ENCODE data around the gene AKT1.
A peak's percentile ranks its signal among the peaks of the same experiment; 100 is the strongest.

Gene AKT1

GRCh38 chr14:104758981-104759969, 36.3 kb downstream of the AKT1 start:
- no peak overlapping the region for H3K4me3 ChIP-seq (ENCODE audit: low read depth, low read length)
- peak; percentile 95 to 96 for DNase-seq
- no peaks in the 10 kb centered on the region for H3K27me3 ChIP-seq (ENCODE audit: insufficient read depth, low read length)
- H3K18ac ChIP-seq (ENCODE audit: low read length): no peak overlapping the region
- peaks cover 4 to 5% of the 10 kb centered on the region in 2 experiments for H3K4me1 ChIP-seq (ENCODE audit: control insufficient read depth in 1 of 2, insufficient read depth in 2 of 2, low read length in 2 of 2)
- no peak overlapping the region for H3K9ac ChIP-seq (ENCODE audit: low read length)
- no peak overlapping the region for H2BK5ac ChIP-seq (ENCODE audit: low read depth, low read length, poor library complexity)
- H4K8ac ChIP-seq (ENCODE audit: low read depth, low read length): no peak overlapping the region
- H3K9me3 ChIP-seq (ENCODE audit: insufficient read depth, low read depth, low read length): no peaks in the 10 kb centered on the region
- no peaks in the 10 kb centered on the region for H3K79me1 ChIP-seq (ENCODE audit: low read length)
- H3K79me2 ChIP-seq (ENCODE audit: control insufficient read depth, insufficient read depth, low read length, poor library complexity): peaks cover 1% of the 10 kb centered on the region
- no peak overlapping the region for H4K12ac ChIP-seq (ENCODE audit: low read depth, low read length)
- H3K36me3 ChIP-seq (ENCODE audit: control insufficient read depth in 1 of 2, insufficient read depth in 2 of 2, low read length in 2 of 2): peaks cover 54 to 56% of the 10 kb centered on the region in 2 experiments
- no CpG with 5 or more reads among the region's 30 CpGs for WGBS (ENCODE audit: extremely low coverage, insufficient coverage, insufficient read length)
- H2BK12ac ChIP-seq (ENCODE audit: low read length): no peak overlapping the region
- H3K23ac ChIP-seq (ENCODE audit: low read length): no peak overlapping the region
- no peak overlapping the region for H4K91ac ChIP-seq (ENCODE audit: low read depth, low read length)
- H3K27ac ChIP-seq (ENCODE audit: low read depth, low read length): no peak overlapping the region
- no peak overlapping the region for H2BK120ac ChIP-seq (ENCODE audit: insufficient read depth, low read length, poor library complexity)
- H3K14ac ChIP-seq (ENCODE audit: low read length): no peak overlapping the region
- H3K4me2 ChIP-seq (ENCODE audit: low read length): no peak overlapping the region
- H2AK5ac ChIP-seq (ENCODE audit: low read length): no peak overlapping the region
- no peak overlapping the region for H3K4ac ChIP-seq (ENCODE audit: low read depth, low read length)
- H2AFZ ChIP-seq (ENCODE audit: insufficient read depth, low read length, poor library complexity): no peak overlapping the region

DNA sequence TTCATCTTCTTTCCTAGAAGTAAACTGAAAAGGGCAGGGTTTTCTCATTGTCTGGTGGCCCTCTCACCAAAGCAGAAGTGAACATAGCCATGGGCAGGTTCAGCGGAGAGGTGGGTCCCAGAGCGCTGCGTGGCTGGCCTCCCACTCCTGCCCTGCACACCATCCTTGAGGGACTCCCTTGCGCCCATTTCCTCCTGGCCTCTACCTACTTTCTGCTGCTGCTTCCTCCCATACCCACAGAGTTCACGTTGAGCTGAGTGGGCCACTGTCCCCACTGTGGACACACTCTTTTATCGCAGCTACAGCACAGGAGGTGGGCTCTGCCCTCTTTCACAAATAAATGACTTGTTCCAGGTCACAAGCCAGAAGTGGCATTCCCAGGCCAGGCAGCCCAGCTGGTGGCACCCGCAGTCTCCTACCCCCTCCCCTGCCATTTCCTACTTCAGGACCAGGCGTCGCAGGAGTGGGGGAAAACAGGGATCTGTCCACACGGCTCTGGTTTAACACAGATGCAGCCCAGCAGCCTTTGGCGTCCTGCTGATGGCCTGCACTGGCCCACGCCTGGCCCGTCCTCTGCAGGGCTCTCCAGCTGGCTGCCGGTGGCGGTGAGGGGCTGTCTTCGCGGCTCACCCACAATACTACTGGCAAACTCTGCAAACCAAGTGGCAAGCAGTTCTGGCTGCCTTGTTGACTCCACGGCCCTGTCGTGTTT, 37.7 kb downstream of the AKT1 start:
- WGBS (ENCODE audit: extremely low coverage, insufficient coverage, insufficient read length): no CpG with 5 or more reads among the region's 19 CpGs
- Histone ChIP-seq H2BK120ac (ENCODE audit: insufficient read depth, low read length, poor library complexity) (no peak overlapping the region), H3K4me1 (ENCODE audit: control insufficient read depth in 1 of 2, insufficient read depth in 2 of 2, low read length in 2 of 2) (peaks cover 11 to 13% of the 10 kb centered on the region in 2 experiments)

DNA sequence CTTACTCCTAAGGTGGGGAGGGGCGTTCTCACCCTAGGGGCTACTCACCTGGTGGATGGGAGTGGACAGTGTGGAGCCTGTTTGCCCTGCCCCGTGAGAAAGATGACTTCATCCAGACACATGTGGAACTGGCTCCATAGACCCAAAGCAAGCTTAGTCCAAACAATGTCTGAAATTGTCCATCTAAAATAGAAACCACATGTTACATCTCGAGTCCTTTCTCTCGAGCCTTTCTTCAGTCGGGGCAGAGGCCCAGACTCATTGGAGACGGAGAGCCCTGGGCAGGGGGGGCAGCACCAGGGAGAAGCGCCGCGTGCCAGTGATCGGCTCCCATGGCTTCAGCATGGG, 38.3 kb downstream of the AKT1 start:
- H2AFZ ChIP-seq (ENCODE audit: insufficient read depth, low read length, poor library complexity): no peak overlapping the region
- no peaks in the 10 kb centered on the region for H3K27me3 ChIP-seq (ENCODE audit: insufficient read depth, low read length)
- no peak overlapping the region for H4K8ac ChIP-seq (ENCODE audit: low read depth, low read length)
- no peak overlapping the region for H2BK12ac ChIP-seq (ENCODE audit: low read length)
- no peak overlapping the region for H2BK120ac ChIP-seq (ENCODE audit: insufficient read depth, low read length, poor library complexity)
- no peak overlapping the region for H3K14ac ChIP-seq (ENCODE audit: low read length)
- H4K12ac ChIP-seq (ENCODE audit: low read depth, low read length): no peak overlapping the region
- no peak overlapping the region for H3K18ac ChIP-seq (ENCODE audit: low read length)
- H3K36me3 ChIP-seq (ENCODE audit: control insufficient read depth in 1 of 2, insufficient read depth in 2 of 2, low read length in 2 of 2): peaks cover 52 to 56% of the 10 kb centered on the region in 2 experiments
- no peak overlapping the region for H3K4me2 ChIP-seq (ENCODE audit: low read length)
- H3K9ac ChIP-seq (ENCODE audit: low read length): no peak overlapping the region
- WGBS (ENCODE audit: extremely low coverage, insufficient coverage, insufficient read length): no CpG with 5 or more reads among the region's 10 CpGs
- H3K4ac ChIP-seq (ENCODE audit: low read depth, low read length): no peak overlapping the region
- no peak overlapping the region for H3K23ac ChIP-seq (ENCODE audit: low read length)
- peaks cover 3% of the 10 kb centered on the region for H3K9me3 ChIP-seq (ENCODE audit: insufficient read depth, low read depth, low read length)
- H2BK5ac ChIP-seq (ENCODE audit: low read depth, low read length, poor library complexity): no peak overlapping the region
- no peak overlapping the region for H4K91ac ChIP-seq (ENCODE audit: low read depth, low read length)
- peaks cover 6% of the 10 kb centered on the region for H3K79me1 ChIP-seq (ENCODE audit: low read length)
- H2AK5ac ChIP-seq (ENCODE audit: low read length): no peak overlapping the region
- no peak for DNase-seq
- no peak overlapping the region for H3K4me3 ChIP-seq (ENCODE audit: low read depth, low read length)
- peaks cover 13% of the 10 kb centered on the region for H3K79me2 ChIP-seq (ENCODE audit: control insufficient read depth, insufficient read depth, low read length, poor library complexity)
- peaks cover 11 to 14% of the 10 kb centered on the region in 2 experiments for H3K4me1 ChIP-seq (ENCODE audit: control insufficient read depth in 1 of 2, insufficient read depth in 2 of 2, low read length in 2 of 2)
- H3K27ac ChIP-seq (ENCODE audit: low read depth, low read length): no peak overlapping the region

More for the DNA sequence above, 37.7 kb downstream of the AKT1 start:
- no peak for DNase-seq
- Histone ChIP-seq H2BK5ac (ENCODE audit: low read depth, low read length, poor library complexity) (no peak overlapping the region), H3K23ac (ENCODE audit: low read length) (no peak overlapping the region), H3K27ac (ENCODE audit: low read depth, low read length) (no peak overlapping the region), H3K79me2 (ENCODE audit: control insufficient read depth, insufficient read depth, low read length, poor library complexity) (peaks cover 13% of the 10 kb centered on the region), H3K4ac (ENCODE audit: low read depth, low read length) (no peak overlapping the region), H3K4me3 (ENCODE audit: low read depth, low read length) (no peak overlapping the region), H2AFZ (ENCODE audit: insufficient read depth, low read length, poor library complexity) (no peak overlapping the region), H3K9ac (ENCODE audit: low read length) (no peak overlapping the region), H2BK12ac (ENCODE audit: low read length) (no peak overlapping the region), H3K14ac (ENCODE audit: low read length) (no peak overlapping the region), H3K18ac (ENCODE audit: low read length) (no peak overlapping the region), H3K9me3 (ENCODE audit: insufficient read depth, low read depth, low read length) (peaks cover 1% of the 10 kb centered on the region), H4K8ac (ENCODE audit: low read depth, low read length) (no peak overlapping the region), H4K91ac (ENCODE audit: low read depth, low read length) (no peak overlapping the region), H3K4me2 (ENCODE audit: low read length) (no peak overlapping the region), H3K36me3 (ENCODE audit: control insufficient read depth in 1 of 2, insufficient read depth in 2 of 2, low read length in 2 of 2) (peaks cover 54 to 56% of the 10 kb centered on the region in 2 experiments), H2AK5ac (ENCODE audit: low read length) (no peak overlapping the region), H3K79me1 (ENCODE audit: low read length) (peaks cover 5% of the 10 kb centered on the region), H3K27me3 (ENCODE audit: insufficient read depth, low read length) (no peaks in the 10 kb centered on the region), H4K12ac (ENCODE audit: low read depth, low read length) (no peak overlapping the region)

GRCh38 chr14:104756477-104757237, 38.9 kb downstream of the AKT1 start:
- Histone ChIP-seq H3K4me2 (ENCODE audit: low read length) (no peak overlapping the region), H4K8ac (ENCODE audit: low read depth, low read length) (no peak overlapping the region), H4K91ac (ENCODE audit: low read depth, low read length) (no peak overlapping the region), H3K4me3 (ENCODE audit: low read depth, low read length) (peak overlapping the region; percentile 19), H2BK5ac (ENCODE audit: low read depth, low read length, poor library complexity) (no peak overlapping the region), H3K79me2 (ENCODE audit: control insufficient read depth, insufficient read depth, low read length, poor library complexity) (peaks cover 13% of the 10 kb centered on the region), H3K27ac (ENCODE audit: low read depth, low read length) (no peak overlapping the region), H2BK120ac (ENCODE audit: insufficient read depth, low read length, poor library complexity) (no peak overlapping the region), H3K14ac (ENCODE audit: low read length) (no peak overlapping the region), H3K36me3 (ENCODE audit: control insufficient read depth in 1 of 2, insufficient read depth in 2 of 2, low read length in 2 of 2) (peaks cover 52 to 56% of the 10 kb centered on the region in 2 experiments), H3K79me1 (ENCODE audit: low read length) (peaks cover 8% of the 10 kb centered on the region), H3K23ac (ENCODE audit: low read length) (no peak overlapping the region), H3K4me1 (ENCODE audit: control insufficient read depth in 1 of 2, insufficient read depth in 2 of 2, low read length in 2 of 2) (peaks cover 11 to 17% of the 10 kb centered on the region in 2 experiments), H2BK12ac (ENCODE audit: low read length) (no peak overlapping the region), H2AK5ac (ENCODE audit: low read length) (no peak overlapping the region), H3K9me3 (ENCODE audit: insufficient read depth, low read depth, low read length) (peaks cover 8% of the 10 kb centered on the region), H3K27me3 (ENCODE audit: insufficient read depth, low read length) (no peaks in the 10 kb centered on the region), H3K18ac (ENCODE audit: low read length) (no peak overlapping the region), H3K4ac (ENCODE audit: low read depth, low read length) (no peak overlapping the region), H4K12ac (ENCODE audit: low read depth, low read length) (no peak overlapping the region), H3K9ac (ENCODE audit: low read length) (no peak overlapping the region), H2AFZ (ENCODE audit: insufficient read depth, low read length, poor library complexity) (no peak overlapping the region)
- no peak for DNase-seq
- no CpG with 5 or more reads among the region's 27 CpGs for WGBS (ENCODE audit: extremely low coverage, insufficient coverage, insufficient read length)

Measured in trophoblast cell (in vitro differentiated cells and primary cell).